GM21360 (cell line): ENCODE data around the gene ABLIM1.

Experiments
- ATAC-seq: cut with Tn5 transposase; IDR thresholded peaks from one replicate; pipeline ENCODE4 v1.9.1; 2021; ENCODE audit warnings: mild to moderate bottlenecking, moderate library complexity; ENCODE audit not compliant: unreplicated experiment

The ABLIM1 gene

GRCh38 chr10:114498413-114499111 lies 159.5 kb downstream of the ABLIM1 start:
- ATAC-seq, result peak; percentile 45

GRCh38 chr10:114495303-114495702 lies 162.8 kb downstream of the ABLIM1 start:
- no peak for ATAC-seq

- peak; percentile 36 for ATAC-seq
These were observed 165.6 kb downstream of the ABLIM1 start for GRCh38 chr10:114492351-114493037.

GRCh38 chr10:114491933-114492332 lies 166.1 kb downstream of the ABLIM1 start:
- no peak for ATAC-seq

GRCh38 chr10:114491419-114491818 lies 166.7 kb downstream of the ABLIM1 start:
- ATAC-seq, result no peak

- ATAC-seq, result no peak
These were observed 168.4 kb downstream of the ABLIM1 start for GRCh38 chr10:114489521-114490310.

- ATAC-seq, result no peak
These were observed 170.1 kb downstream of the ABLIM1 start for GRCh38 chr10:114487815-114488536.

GRCh38 chr10:114486938-114487814 lies 170.9 kb downstream of the ABLIM1 start:
- ATAC-seq, result no peak

- ATAC-seq, result no peak
These were observed 172.2 kb downstream of the ABLIM1 start for GRCh38 chr10:114485696-114486400.

GRCh38 chr10:114483575-114483974 lies 174.5 kb downstream of the ABLIM1 start:
- no peak for ATAC-seq

- ATAC-seq, result no peak
These were observed 175.4 kb downstream of the ABLIM1 start for GRCh38 chr10:114482480-114483304.

GRCh38 chr10:114481055-114481454 lies 177.0 kb downstream of the ABLIM1 start:
- no peak for ATAC-seq

- ATAC-seq, result no peak
These were observed 178.2 kb downstream of the ABLIM1 start for GRCh38 chr10:114479836-114480235.

GRCh38 chr10:114479307-114479706 lies 178.8 kb downstream of the ABLIM1 start:
- ATAC-seq, result no peak

GRCh38 chr10:114478281-114478680 lies 179.8 kb downstream of the ABLIM1 start:
- no peak for ATAC-seq

GRCh38 chr10:114477285-114477684 lies 180.8 kb downstream of the ABLIM1 start:
- no peak for ATAC-seq

GRCh38 chr10:114474989-114475388 lies 183.1 kb downstream of the ABLIM1 start:
- ATAC-seq, result no peak

GRCh38 chr10:114473776-114474175 lies 184.3 kb downstream of the ABLIM1 start:
- no peak for ATAC-seq

GRCh38 chr10:114472877-114473253 lies 185.2 kb downstream of the ABLIM1 start:
- ATAC-seq, result no peak
